Neural progenitor cell (in vitro differentiated cells): ENCODE results near the gene ZNF576.

Experiments
- CTCF ChIP-seq: fragments of 200-600 bp; sonication (generic); IDR thresholded peaks from 2 replicates; pipeline ENCODE4 v1.5.1; 2017; ENCODE audit warnings: antibody characterized with exemption, mild to moderate bottlenecking
- EZH2 ChIP-seq: fragments of 200-600 bp; sonication (generic); IDR thresholded peaks from 2 replicates; pipeline ENCODE4 v1.6.1; 2017; ENCODE audit warnings: antibody characterized with exemption, mild to moderate bottlenecking, moderate library complexity
- EZH2phosphoT487 ChIP-seq: fragments of 200-600 bp; sonication (generic); IDR thresholded peaks from 2 replicates; pipeline ENCODE4 v1.6.1; 2017; ENCODE audit warnings: antibody characterized with exemption

DNA sequence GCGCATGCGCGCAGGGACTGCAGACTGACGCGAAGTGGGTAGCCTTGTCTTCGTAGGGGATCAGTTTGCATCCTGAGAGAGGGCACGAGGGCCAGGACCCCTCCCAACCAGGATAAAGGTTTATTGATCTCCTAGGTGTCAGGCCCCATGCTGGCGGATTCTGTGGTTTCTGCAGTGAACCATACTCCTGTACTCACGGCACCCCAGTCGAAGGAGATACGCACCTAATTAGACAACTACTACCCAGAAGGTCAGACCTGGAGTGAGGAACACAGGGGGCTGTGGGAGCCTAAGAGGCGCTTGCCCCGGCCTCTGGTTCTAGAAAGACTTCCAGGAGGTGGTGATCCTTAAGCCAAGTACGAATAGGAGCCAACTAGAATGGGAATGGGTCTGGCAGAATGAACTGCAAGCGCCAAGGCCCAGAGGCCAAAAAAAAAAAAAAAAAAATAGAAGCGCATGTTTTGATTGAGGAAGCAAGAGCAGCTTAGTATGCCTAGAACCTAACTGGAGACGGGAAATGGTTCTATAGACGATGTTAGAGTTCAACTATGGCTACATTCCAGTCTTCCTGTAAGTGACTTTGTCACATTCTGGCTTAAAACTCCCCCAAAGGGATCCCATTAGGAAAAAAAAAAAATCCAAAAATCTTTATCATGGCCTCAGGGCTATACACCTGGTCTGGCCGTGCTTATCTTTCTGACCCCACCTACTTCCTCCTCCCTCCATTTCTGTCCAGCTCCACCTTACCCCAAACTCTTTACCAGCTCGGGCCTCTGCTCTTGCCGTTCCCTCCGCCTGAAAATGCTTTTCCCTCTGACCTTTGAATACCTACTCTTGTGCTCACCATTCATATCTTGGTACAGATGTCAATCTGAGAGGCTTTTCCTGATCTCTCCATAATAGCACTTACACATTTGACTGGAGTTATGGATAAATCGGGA lies 23.9 kb downstream of the ZNF576 start:
- TF ChIP-seq EZH2phosphoT487, result no peak
- no peak for TF ChIP-seq CTCF
- TF ChIP-seq EZH2, result no peak
